RWPE2 (cell line): ENCODE data around the gene DYNC1I1.

Experiments
- ATAC-seq: fragments of 200-7000 bp; cut with Tn5 transposase; 3 replicates; pipeline ENCODE4 v1.9.1; 2021; ENCODE audit warnings: low read depth
- DNase-seq: peaks from one replicate; pipeline ENCODE4 v3.0.0-alpha.2; 2020; ENCODE audit warnings: low spot score
- H3K27ac ChIP-seq: fragments of 450-650 bp; 2 replicates; pipeline ENCODE4 v1.5.1; 2017; ENCODE audit warnings: mild to moderate bottlenecking; ENCODE audit not compliant: poor library complexity, severe bottlenecking
- H3K27me3 ChIP-seq: fragments of 250-450 bp; sonication (Bioruptor Pico); 2 replicates; pipeline ENCODE4 v1.5.1; 2021; ENCODE audit warnings: mild to moderate bottlenecking, moderate library complexity; ENCODE audit not compliant: insufficient read depth, poor library complexity, severe bottlenecking
- H3K36me3 ChIP-seq: fragments of 250-450 bp; sonication (Bioruptor Pico); 2 replicates; pipeline ENCODE4 v1.5.1; 2020; ENCODE audit warnings: low read depth, mild to moderate bottlenecking, moderate library complexity
- H3K4me1 ChIP-seq: fragments of 250-450 bp; sonication (Bioruptor Pico); 2 replicates; pipeline ENCODE4 v1.5.1; 2021; ENCODE audit warnings: mild to moderate bottlenecking, moderate library complexity; ENCODE audit not compliant: insufficient read depth, poor library complexity, severe bottlenecking
- H3K4me3 ChIP-seq: fragments of 250-450 bp; sonication (Bioruptor Pico); 2 replicates; pipeline ENCODE4 v1.5.1; 2021; ENCODE audit warnings: mild to moderate bottlenecking, moderate library complexity; ENCODE audit not compliant: severe bottlenecking
- H3K9me3 ChIP-seq: fragments of 250-450 bp; sonication (Bioruptor Pico); 2 replicates; pipeline ENCODE4 v1.5.1; 2021; ENCODE audit warnings: mild to moderate bottlenecking, moderate library complexity; ENCODE audit not compliant: severe bottlenecking
- TF ChIP-seq, protein P1 (sequence below): fragments of 450-650 bp; IDR thresholded peaks from one replicate; pipeline ENCODE4 v1.5.1; 2017; ENCODE audit warnings: mild to moderate bottlenecking, moderate library complexity; ENCODE audit not compliant: poor library complexity, severe bottlenecking

Gene DYNC1I1

DNA sequence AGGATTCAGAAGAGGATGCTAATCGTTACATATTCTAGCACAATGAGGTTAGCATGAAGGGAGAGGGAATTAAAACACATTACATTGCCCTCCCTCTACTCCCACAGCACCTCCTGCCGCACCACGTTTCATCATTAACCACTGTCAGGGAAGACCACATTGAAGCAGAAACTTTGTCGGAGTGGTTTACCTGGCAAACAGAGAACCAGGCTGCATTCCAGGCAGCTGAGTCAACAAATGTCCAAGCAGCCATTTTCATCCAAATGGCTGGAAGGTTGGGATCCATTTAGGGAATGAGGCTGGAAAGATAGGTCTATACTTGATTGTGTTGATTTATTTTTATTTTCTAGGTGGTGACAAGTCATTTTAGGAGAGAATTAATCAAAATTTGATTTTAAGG is 273.6 kb downstream of the DYNC1I1 start:
- Histone ChIP-seq H3K4me3 (no peak overlapping the region), H3K36me3 (no peaks in the 10 kb centered on the region), H3K4me1 (no peaks in the 10 kb centered on the region), H3K27ac (no peak overlapping the region), H3K9me3 (no peaks in the 10 kb centered on the region), H3K27me3 (peaks cover 7% of the 10 kb centered on the region)
- TF ChIP-seq, protein P1, sequence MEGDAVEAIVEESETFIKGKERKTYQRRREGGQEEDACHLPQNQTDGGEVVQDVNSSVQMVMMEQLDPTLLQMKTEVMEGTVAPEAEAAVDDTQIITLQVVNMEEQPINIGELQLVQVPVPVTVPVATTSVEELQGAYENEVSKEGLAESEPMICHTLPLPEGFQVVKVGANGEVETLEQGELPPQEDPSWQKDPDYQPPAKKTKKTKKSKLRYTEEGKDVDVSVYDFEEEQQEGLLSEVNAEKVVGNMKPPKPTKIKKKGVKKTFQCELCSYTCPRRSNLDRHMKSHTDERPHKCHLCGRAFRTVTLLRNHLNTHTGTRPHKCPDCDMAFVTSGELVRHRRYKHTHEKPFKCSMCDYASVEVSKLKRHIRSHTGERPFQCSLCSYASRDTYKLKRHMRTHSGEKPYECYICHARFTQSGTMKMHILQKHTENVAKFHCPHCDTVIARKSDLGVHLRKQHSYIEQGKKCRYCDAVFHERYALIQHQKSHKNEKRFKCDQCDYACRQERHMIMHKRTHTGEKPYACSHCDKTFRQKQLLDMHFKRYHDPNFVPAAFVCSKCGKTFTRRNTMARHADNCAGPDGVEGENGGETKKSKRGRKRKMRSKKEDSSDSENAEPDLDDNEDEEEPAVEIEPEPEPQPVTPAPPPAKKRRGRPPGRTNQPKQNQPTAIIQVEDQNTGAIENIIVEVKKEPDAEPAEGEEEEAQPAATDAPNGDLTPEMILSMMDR = no peak
- ATAC-seq (no peak), DNase-seq (no peak)

DNA sequence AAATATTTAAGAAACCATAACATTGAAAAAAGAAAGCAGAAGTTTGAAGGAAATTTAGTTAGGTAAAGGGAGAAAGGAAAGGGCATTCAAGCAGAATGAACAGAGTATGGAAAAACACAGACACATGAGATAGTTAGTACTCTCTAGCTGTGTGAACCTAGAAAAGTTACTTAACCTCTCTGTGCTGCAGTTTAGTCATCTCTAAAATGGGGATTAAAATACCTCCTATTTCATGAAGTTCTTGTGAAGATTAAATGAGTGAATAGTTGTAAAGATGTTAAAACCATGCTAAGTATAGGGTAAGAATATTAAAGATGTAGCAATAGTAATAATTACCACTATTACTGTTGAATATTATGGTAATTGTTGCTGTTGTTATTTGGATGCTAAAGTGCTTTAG is 279.9 kb downstream of the DYNC1I1 start:
- TF ChIP-seq, protein P1 = no peak
- no peak for DNase-seq
- Histone ChIP-seq H3K4me1 (no peaks in the 10 kb centered on the region), H3K9me3 (no peaks in the 10 kb centered on the region), H3K27ac (no peak overlapping the region), H3K27me3 (peaks cover 2% of the 10 kb centered on the region), H3K36me3 (no peaks in the 10 kb centered on the region), H3K4me3 (no peak overlapping the region)
- no peak for ATAC-seq

DNA sequence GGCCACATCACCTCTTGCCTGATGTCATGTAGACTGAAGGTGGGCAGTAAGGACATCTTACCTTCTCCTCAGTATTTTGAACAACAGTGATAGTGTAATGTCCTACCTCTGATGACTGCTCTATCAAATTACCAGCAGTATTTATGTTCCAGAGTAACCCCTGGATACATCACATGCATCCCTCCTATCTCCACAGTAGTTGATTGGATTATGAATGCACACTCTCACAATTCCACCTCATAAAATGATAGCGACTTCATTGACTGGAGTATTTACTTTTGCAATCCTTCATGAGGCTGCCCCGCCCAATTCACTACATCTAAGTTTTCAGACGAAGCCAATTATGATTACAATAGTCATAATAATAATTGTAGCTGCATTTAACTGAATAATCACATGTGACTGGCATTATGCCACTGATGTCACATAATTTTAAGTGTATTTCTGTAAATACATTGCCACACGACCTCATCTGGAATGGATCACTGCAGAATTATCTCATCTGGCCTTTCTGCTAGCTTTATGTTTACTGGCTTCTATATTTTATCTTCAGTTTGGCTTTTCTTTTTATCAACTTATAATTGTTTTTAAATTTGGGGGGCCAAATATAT is 280.6 kb downstream of the DYNC1I1 start:
- no peak for DNase-seq

DNA sequence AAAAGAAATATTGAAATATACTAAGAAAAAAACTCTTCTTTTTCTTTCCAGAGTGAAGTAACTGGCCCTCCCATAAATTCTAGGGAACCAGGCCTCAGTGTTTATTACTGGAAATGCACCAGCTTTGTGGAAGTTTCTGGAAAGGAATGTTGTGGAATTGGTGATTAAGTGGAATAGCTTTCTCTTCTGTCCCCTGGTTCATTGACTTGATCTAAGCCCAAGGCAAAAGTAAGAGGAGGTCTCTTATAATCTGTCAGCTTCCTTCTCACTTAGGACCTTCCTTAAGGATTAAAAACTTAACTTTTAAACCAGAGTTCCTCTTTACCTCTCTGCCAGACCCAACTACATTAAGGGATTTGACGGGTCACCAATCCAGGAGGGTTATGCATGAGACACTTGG is 283.4 kb downstream of the DYNC1I1 start:
- DNase-seq (no peak), ATAC-seq (no peak)
- no peak overlapping the region for H3K27ac ChIP-seq
- peaks cover 2% of the 10 kb centered on the region for H3K27me3 ChIP-seq
- H3K4me3 ChIP-seq = no peak overlapping the region
- TF ChIP-seq, protein P1 = no peak
- H3K4me1 ChIP-seq = no peaks in the 10 kb centered on the region
- H3K36me3 ChIP-seq = no peaks in the 10 kb centered on the region
- no peaks in the 10 kb centered on the region for H3K9me3 ChIP-seq

More for the DNA sequence above, 280.6 kb downstream of the DYNC1I1 start:
- no peak overlapping the region for H3K27ac ChIP-seq
- no peaks in the 10 kb centered on the region for H3K36me3 ChIP-seq
- no peaks in the 10 kb centered on the region for H3K9me3 ChIP-seq
- TF ChIP-seq, protein P1 = no peak
- H3K27me3 ChIP-seq = peaks cover 2% of the 10 kb centered on the region
- no peaks in the 10 kb centered on the region for H3K4me1 ChIP-seq
- ATAC-seq = no peak
- no peak overlapping the region for H3K4me3 ChIP-seq

DNA sequence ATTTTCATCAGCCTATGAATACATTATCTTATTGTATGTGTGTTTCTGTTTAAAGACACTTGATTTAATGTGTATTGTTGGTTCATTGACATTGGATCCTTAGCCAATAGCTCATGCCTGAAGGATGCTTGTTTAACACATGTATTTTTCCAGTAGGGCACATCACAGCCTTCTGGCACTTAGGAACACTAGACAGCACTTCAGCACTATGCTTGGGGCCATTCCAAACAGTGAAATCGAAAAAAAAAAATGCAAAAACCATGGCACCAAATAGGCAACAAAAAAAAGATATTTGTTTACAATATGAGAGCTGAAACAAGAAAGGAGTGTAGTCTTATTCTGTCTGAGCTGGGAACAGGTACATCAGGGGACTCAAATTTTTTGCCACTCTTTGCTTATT is 286.7 kb downstream of the DYNC1I1 start:
- Histone ChIP-seq H3K27ac (no peak overlapping the region), H3K4me1 (no peaks in the 10 kb centered on the region), H3K36me3 (no peaks in the 10 kb centered on the region), H3K27me3 (peaks cover 7% of the 10 kb centered on the region), H3K9me3 (no peaks in the 10 kb centered on the region), H3K4me3 (no peak overlapping the region)
- TF ChIP-seq, protein P1 = no peak
- no peak for ATAC-seq
- DNase-seq = no peak
